SK-N-SH (cell line): ENCODE measurements around the gene PCDHGA2.

ENCODE experiments used
- POLR2AphosphoS5 ChIP-seq: IDR thresholded peaks from 2 replicates; pipeline ENCODE4 v1.6.1; 2012; ENCODE audit warnings: low read depth, low read length
- RCOR1 ChIP-seq: fragments of 150-350 bp; IDR thresholded peaks from 2 replicates; pipeline ENCODE4 v1.6.1; 2017; ENCODE audit warnings: antibody characterized with exemption, low read length
- TF ChIP-seq, protein P1 (sequence below): fragments of 200-600 bp; sonication (generic); IDR thresholded peaks from 2 replicates; pipeline ENCODE4 v1.6.1; 2017; ENCODE audit warnings: antibody characterized with exemption, mild to moderate bottlenecking, moderate library complexity

DNA sequence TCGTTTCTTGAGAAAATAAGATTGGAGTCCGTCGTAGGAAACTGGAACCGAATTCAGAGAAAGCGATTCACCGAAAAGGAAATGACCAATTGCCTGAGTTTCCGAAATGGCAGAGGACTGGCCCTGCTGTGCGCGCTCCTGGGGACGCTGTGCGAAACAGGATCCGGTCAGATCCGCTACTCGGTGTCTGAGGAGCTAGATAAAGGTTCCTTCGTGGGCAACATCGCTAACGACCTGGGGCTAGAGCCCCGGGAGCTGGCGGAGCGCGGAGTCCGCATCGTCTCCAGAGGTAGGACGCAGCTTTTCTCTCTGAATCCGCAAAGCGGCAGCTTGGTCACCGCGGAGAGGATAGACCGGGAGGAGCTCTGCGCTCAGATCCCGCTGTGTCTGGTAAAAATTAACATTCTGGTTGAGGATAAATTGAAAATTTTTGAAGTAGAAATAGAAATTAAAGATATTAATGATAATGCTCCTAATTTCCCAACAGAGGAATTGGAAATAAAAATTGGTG is 5.4 kb downstream of the PCDHGA2 start:
- TF ChIP-seq POLR2AphosphoS5 = no peak
- TF ChIP-seq, protein P1, sequence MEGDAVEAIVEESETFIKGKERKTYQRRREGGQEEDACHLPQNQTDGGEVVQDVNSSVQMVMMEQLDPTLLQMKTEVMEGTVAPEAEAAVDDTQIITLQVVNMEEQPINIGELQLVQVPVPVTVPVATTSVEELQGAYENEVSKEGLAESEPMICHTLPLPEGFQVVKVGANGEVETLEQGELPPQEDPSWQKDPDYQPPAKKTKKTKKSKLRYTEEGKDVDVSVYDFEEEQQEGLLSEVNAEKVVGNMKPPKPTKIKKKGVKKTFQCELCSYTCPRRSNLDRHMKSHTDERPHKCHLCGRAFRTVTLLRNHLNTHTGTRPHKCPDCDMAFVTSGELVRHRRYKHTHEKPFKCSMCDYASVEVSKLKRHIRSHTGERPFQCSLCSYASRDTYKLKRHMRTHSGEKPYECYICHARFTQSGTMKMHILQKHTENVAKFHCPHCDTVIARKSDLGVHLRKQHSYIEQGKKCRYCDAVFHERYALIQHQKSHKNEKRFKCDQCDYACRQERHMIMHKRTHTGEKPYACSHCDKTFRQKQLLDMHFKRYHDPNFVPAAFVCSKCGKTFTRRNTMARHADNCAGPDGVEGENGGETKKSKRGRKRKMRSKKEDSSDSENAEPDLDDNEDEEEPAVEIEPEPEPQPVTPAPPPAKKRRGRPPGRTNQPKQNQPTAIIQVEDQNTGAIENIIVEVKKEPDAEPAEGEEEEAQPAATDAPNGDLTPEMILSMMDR = 0 out of 2 replicates have a peak, but pooled peaks have one; percentile 4
- no peak for TF ChIP-seq RCOR1
